ENCODE results near the gene TRIM27.
"Not testable (repeated sequence)": the region's sequence is repeated elsewhere in the genome, so short reads cannot be mapped to it uniquely, and the experiment has no call there.

The TRIM27 gene

GRCh38 chr6:28953585-28954258, 29.9 kb upstream of the TRIM27 start:
- Histone ChIP-seq H3K4me1 (ENCODE audit: control insufficient read depth in 1 of 2, insufficient read depth in 2 of 2, low read length in 2 of 2) (peaks cover 7 to 11% of the 10 kb centered on the region in 2 donors), H3K9me3 (ENCODE audit: control insufficient read depth in 1 of 2, low read length in 2 of 2) (no peaks in the 10 kb centered on the region), H3K4me3 (ENCODE audit: low read depth in 1 of 2, low read length in 2 of 2) (peak overlapping the region; percentile 60 to 75), H3K9ac (ENCODE audit: low read depth in 1 of 2, low read length in 2 of 2) (peak overlapping the region; percentile 25 to 38), H3K27me3 (ENCODE audit: control insufficient read depth in 1 of 2, insufficient read depth in 2 of 2, low read length in 2 of 2) (no peaks in the 10 kb centered on the region), H3K27ac (ENCODE audit: low read depth, low read length) (no peak overlapping the region), H3K36me3 (ENCODE audit: control insufficient read depth in 1 of 2, insufficient read depth in 2 of 2, low read length in 2 of 2) (no peaks in the 10 kb centered on the region)

GRCh38 chr6:28953039-28953584, 29.3 kb upstream of the TRIM27 start:
- Histone ChIP-seq H3K27ac (ENCODE audit: low read depth, low read length) (no peak overlapping the region), H3K4me1 (ENCODE audit: control insufficient read depth in 1 of 2, insufficient read depth in 2 of 2, low read length in 2 of 2) (peaks cover 7 to 11% of the 10 kb centered on the region in 2 donors), H3K9me3 (ENCODE audit: control insufficient read depth in 1 of 2, low read length in 2 of 2) (no peaks in the 10 kb centered on the region), H3K36me3 (ENCODE audit: control insufficient read depth in 1 of 2, insufficient read depth in 2 of 2, low read length in 2 of 2) (no peaks in the 10 kb centered on the region), H3K9ac (ENCODE audit: low read depth in 1 of 2, low read length in 2 of 2) (peak overlapping the region; percentile 25 to 38), H3K4me3 (ENCODE audit: low read depth in 1 of 2, low read length in 2 of 2) (peak overlapping the region; percentile 60 to 75), H3K27me3 (ENCODE audit: control insufficient read depth in 1 of 2, insufficient read depth in 2 of 2, low read length in 2 of 2) (no peaks in the 10 kb centered on the region)

DNA sequence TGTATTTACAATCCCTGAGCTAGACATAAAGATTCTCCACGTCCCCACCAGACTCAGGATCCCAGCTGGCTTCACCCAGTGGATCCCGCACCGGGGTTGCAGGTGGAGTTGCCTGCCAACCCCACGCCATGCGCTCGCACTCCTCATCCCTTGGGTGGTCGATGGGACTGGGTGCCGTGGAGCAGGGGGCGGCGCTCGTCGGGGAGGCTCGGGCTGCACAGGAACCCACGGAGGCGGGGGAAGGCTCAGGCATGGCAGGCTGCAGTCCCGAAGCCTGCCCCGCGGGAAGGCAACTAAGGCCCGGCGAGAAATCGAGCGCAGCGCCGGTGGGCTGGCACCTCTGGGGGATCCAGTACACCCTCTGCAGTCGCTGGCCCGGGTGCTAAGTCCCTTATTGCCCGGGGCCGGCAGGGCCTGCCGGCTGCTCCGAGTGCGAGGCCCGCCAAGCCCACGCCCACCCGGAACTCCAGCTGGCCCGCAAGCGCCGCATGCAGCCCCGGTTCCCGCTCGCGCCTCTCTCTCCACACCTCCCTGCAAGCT, 25.9 kb upstream of the TRIM27 start:
- H3K9ac ChIP-seq (ENCODE audit: low read depth in 1 of 2, low read length in 2 of 2); H3K27ac ChIP-seq (ENCODE audit: low read depth, low read length); H3K9me3 ChIP-seq (ENCODE audit: control insufficient read depth in 1 of 2, low read length in 2 of 2); H3K36me3 ChIP-seq (ENCODE audit: control insufficient read depth in 1 of 2, insufficient read depth in 2 of 2, low read length in 2 of 2); H3K4me3 ChIP-seq (ENCODE audit: low read depth in 1 of 2, low read length in 2 of 2); H3K27me3 ChIP-seq (ENCODE audit: control insufficient read depth in 1 of 2, insufficient read depth in 2 of 2, low read length in 2 of 2): not testable (repeated sequence)
- peaks cover 7 to 11% of the 10 kb centered on the region in 2 donors for H3K4me1 ChIP-seq (ENCODE audit: control insufficient read depth in 1 of 2, insufficient read depth in 2 of 2, low read length in 2 of 2)

DNA sequence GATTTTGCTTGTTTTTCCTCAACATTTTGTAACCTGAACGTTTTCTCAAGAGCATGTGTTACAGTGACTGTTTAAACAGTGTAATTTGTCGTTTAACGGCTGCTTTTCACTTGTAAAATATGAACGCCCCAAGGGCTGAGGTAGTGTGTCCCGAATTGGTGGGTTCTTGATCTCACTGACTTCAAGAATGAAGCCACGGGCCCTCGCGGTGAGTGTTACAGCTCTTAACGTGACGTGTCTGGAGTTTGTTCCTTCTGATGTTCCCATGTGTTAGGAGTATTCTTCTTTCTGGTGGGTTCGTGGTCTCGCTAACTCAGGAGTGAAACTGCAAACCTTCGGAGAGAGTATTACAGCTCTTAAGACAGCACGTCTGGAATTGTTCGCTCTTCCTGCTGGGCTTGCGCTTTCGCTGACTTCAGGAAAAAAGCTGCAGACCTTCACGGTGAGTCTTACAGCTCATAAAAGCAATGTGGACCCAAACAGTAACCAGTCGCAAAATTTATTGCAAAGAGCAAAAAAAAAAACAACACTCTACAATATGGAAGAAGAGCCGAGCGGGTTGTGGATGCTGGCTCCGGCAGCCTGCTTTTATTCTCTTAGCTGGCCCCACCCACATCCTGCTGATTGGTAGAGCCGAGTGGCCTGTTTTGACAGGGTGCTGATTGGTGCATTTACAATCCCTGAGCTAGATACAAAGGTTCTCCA, 25.1 kb upstream of the TRIM27 start:
- Histone ChIP-seq H3K9me3 (ENCODE audit: control insufficient read depth in 1 of 2, low read length in 2 of 2) (no peaks in the 10 kb centered on the region), H3K9ac (ENCODE audit: low read depth in 1 of 2, low read length in 2 of 2) (no peak overlapping the region), H3K4me1 (ENCODE audit: control insufficient read depth in 1 of 2, insufficient read depth in 2 of 2, low read length in 2 of 2) (peaks cover 6 to 9% of the 10 kb centered on the region in 2 donors), H3K4me3 (ENCODE audit: low read depth in 1 of 2, low read length in 2 of 2) (no peak overlapping the region), H3K27ac (ENCODE audit: low read depth, low read length) (no peak overlapping the region), H3K27me3 (ENCODE audit: control insufficient read depth in 1 of 2, insufficient read depth in 2 of 2, low read length in 2 of 2) (no peaks in the 10 kb centered on the region), H3K36me3 (ENCODE audit: control insufficient read depth in 1 of 2, insufficient read depth in 2 of 2, low read length in 2 of 2) (no peaks in the 10 kb centered on the region)

DNA sequence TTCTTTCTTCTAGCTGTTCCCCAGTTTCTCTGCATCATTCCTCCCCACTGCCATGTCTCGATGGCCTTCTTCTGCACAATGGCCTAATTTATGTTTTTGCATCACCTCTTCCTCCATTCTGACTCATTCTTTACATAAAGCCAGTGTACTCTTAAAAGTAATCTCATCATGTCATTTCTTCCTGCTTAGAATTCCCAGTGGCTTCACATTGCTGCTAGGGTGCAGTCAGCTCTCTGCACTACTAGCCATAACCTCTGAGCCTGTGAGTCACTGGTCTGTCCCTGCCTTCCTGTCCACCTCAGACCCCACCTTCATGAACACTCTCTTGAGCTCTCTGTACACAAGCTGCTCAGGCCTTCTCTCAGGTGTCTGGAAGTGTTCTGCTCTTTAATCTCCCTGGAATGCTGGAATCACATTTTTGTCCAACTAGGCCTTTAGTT, 24.1 kb upstream of the TRIM27 start:
- Histone ChIP-seq H3K36me3 (ENCODE audit: control insufficient read depth in 1 of 2, insufficient read depth in 2 of 2, low read length in 2 of 2) (no peaks in the 10 kb centered on the region), H3K4me1 (ENCODE audit: control insufficient read depth in 1 of 2, insufficient read depth in 2 of 2, low read length in 2 of 2) (peaks cover 7 to 13% of the 10 kb centered on the region in 2 donors), H3K9me3 (ENCODE audit: control insufficient read depth in 1 of 2, low read length in 2 of 2) (no peaks in the 10 kb centered on the region), H3K27me3 (ENCODE audit: control insufficient read depth in 1 of 2, insufficient read depth in 2 of 2, low read length in 2 of 2) (no peaks in the 10 kb centered on the region), H3K27ac (ENCODE audit: low read depth, low read length) (no peak overlapping the region), H3K9ac (ENCODE audit: low read depth in 1 of 2, low read length in 2 of 2) (no peak overlapping the region), H3K4me3 (ENCODE audit: low read depth in 1 of 2, low read length in 2 of 2) (no peak overlapping the region)

DNA sequence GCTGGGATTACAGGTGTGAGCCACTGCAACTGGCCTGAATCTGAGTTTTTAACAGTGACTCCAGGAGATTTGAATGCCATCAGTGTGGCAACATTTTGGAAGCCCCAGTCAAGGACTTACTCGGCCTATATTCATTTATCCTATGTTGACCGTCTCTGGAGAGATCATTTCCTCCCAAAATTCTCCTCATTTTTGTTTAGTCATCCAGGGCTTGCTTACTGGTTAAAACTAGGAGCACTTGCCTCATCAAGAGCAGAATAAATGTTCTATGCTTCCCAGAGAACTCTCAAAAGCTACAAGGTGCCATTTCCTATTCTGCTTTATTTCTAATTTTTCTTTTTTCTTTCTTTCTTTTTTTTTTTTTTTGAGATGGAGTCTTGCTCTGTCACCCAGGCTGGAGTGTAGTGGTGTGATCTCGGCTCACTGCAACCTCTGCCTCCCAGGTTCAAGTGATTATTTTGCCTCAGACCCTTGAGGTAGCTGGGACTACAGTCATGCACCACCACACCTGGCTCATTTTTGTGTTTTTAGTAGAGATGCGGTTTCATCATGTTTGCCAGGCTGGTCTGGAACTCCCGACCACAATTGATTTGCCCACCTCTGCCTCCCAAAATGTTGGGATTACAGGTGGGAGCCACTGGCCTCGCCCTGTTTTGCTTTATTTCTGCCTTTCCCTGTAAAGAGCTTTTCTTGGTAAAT, 23.4 kb upstream of the TRIM27 start:
- Histone ChIP-seq H3K27ac (ENCODE audit: low read depth, low read length) (no peak overlapping the region), H3K9ac (ENCODE audit: low read depth in 1 of 2, low read length in 2 of 2) (no peak overlapping the region), H3K36me3 (ENCODE audit: control insufficient read depth in 1 of 2, insufficient read depth in 2 of 2, low read length in 2 of 2) (no peaks in the 10 kb centered on the region), H3K4me1 (ENCODE audit: control insufficient read depth in 1 of 2, insufficient read depth in 2 of 2, low read length in 2 of 2) (peaks cover 8 to 15% of the 10 kb centered on the region in 2 donors), H3K27me3 (ENCODE audit: control insufficient read depth in 1 of 2, insufficient read depth in 2 of 2, low read length in 2 of 2) (no peaks in the 10 kb centered on the region), H3K9me3 (ENCODE audit: control insufficient read depth in 1 of 2, low read length in 2 of 2) (no peaks in the 10 kb centered on the region), H3K4me3 (ENCODE audit: low read depth in 1 of 2, low read length in 2 of 2) (no peak overlapping the region)

GRCh38 chr6:28945349-28945748, 21.6 kb upstream of the TRIM27 start:
- H3K36me3 ChIP-seq (ENCODE audit: control insufficient read depth in 1 of 2, insufficient read depth in 2 of 2, low read length in 2 of 2), result no peaks in the 10 kb centered on the region
- no peaks in the 10 kb centered on the region for H3K9me3 ChIP-seq (ENCODE audit: control insufficient read depth in 1 of 2, low read length in 2 of 2)
- H3K27ac ChIP-seq (ENCODE audit: low read depth, low read length), result no peak overlapping the region
- peaks cover 15 to 25% of the 10 kb centered on the region in 2 donors for H3K4me1 ChIP-seq (ENCODE audit: control insufficient read depth in 1 of 2, insufficient read depth in 2 of 2, low read length in 2 of 2)
- H3K27me3 ChIP-seq (ENCODE audit: control insufficient read depth in 1 of 2, insufficient read depth in 2 of 2, low read length in 2 of 2), result no peaks in the 10 kb centered on the region
- no peak overlapping the region for H3K9ac ChIP-seq (ENCODE audit: low read depth in 1 of 2, low read length in 2 of 2)
- no peak overlapping the region for H3K4me3 ChIP-seq (ENCODE audit: low read depth in 1 of 2, low read length in 2 of 2)

- Histone ChIP-seq H3K27me3 (ENCODE audit: control insufficient read depth in 1 of 2, insufficient read depth in 2 of 2, low read length in 2 of 2) (no peaks in the 10 kb centered on the region), H3K9me3 (ENCODE audit: control insufficient read depth in 1 of 2, low read length in 2 of 2) (no peaks in the 10 kb centered on the region), H3K4me1 (ENCODE audit: control insufficient read depth in 1 of 2, insufficient read depth in 2 of 2, low read length in 2 of 2) (peaks cover 21 to 30% of the 10 kb centered on the region in 2 donors), H3K9ac (ENCODE audit: low read depth in 1 of 2, low read length in 2 of 2) (peak overlapping the region; percentile 54 to 71), H3K4me3 (ENCODE audit: low read depth in 1 of 2, low read length in 2 of 2) (peak overlapping the region; percentile 71 to 81), H3K36me3 (ENCODE audit: control insufficient read depth in 1 of 2, insufficient read depth in 2 of 2, low read length in 2 of 2) (no peaks in the 10 kb centered on the region), H3K27ac (ENCODE audit: low read depth, low read length) (peak overlapping the region; percentile 12)
Measured at GRCh38 chr6:28944412-28944865, 20.7 kb upstream of the TRIM27 start.

GRCh38 chr6:28943557-28944411, 20.0 kb upstream of the TRIM27 start:
- Histone ChIP-seq H3K36me3 (ENCODE audit: control insufficient read depth in 1 of 2, insufficient read depth in 2 of 2, low read length in 2 of 2) (no peaks in the 10 kb centered on the region), H3K27me3 (ENCODE audit: control insufficient read depth in 1 of 2, insufficient read depth in 2 of 2, low read length in 2 of 2) (no peaks in the 10 kb centered on the region), H3K27ac (ENCODE audit: low read depth, low read length) (peak overlapping the region; percentile 12), H3K9ac (ENCODE audit: low read depth in 1 of 2, low read length in 2 of 2) (peak overlapping the region; percentile 54 to 71), H3K4me1 (ENCODE audit: control insufficient read depth in 1 of 2, insufficient read depth in 2 of 2, low read length in 2 of 2) (peaks cover 21 to 30% of the 10 kb centered on the region in 2 donors), H3K4me3 (ENCODE audit: low read depth in 1 of 2, low read length in 2 of 2) (peak overlapping the region; percentile 71 to 81), H3K9me3 (ENCODE audit: control insufficient read depth in 1 of 2, low read length in 2 of 2) (no peaks in the 10 kb centered on the region)

Data from duodenal mucosa (tissue), 2 donors.